Stimulated activated CD4-positive, alpha-beta T cell treated with anti-CD3 and anti-CD28 coated beads, Interleukin-2, amount 100 ng/mL, for 4 hours (primary cell): Measurements from ENCODE around the gene ETNK2.

Experiments
- DNase-seq: peaks from one replicate; pipeline ENCODE4 v3.0.0-alpha.2; 2020; ENCODE audit warnings: low read depth

Gene ETNK2

GRCh38 chr1:204176049-204176448 lies 24.2 kb upstream of the ETNK2 start:
- DNase-seq = no peak

- no peak for DNase-seq
These were observed 23.1 kb upstream of the ETNK2 start for GRCh38 chr1:204174958-204175357.

DNA sequence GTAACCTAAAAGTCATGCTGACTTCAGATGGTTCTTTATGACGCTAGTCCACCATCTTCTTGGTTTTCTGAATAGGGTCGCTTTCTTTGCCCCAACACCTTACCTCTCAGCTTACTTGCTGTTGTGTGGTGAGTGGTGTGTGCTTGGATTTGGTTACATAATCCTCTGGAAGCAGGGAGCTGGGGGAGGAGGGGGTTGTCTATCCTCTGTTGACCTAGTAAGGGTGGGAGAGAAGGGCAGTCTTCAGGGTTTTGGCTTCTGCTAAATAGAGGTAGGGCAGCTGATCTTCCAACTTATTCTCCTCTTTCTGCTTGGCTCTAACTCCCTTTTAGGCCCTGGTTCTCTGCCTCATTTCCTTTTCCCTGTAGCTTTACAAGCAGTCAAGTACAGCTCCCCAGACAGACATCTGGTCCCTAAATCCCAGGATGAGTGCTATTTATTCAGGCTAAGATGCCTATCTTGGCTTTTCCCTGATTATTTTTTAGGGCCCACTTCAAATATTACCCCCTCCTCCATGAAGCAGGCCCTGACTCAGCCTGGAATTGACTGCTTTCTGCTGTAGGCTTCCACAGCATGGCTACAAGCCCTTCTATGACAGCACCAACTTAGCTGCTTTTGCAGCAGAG lies 20.7 kb upstream of the ETNK2 start:
- no peak for DNase-seq

- DNase-seq = no peak
These were observed 19.9 kb upstream of the ETNK2 start for GRCh38 chr1:204171751-204172178.

GRCh38 chr1:204170494-204171155 lies 18.8 kb upstream of the ETNK2 start:
- DNase-seq = no peak

- DNase-seq = no peak
These were observed 18.0 kb upstream of the ETNK2 start for GRCh38 chr1:204169858-204170257.

DNA sequence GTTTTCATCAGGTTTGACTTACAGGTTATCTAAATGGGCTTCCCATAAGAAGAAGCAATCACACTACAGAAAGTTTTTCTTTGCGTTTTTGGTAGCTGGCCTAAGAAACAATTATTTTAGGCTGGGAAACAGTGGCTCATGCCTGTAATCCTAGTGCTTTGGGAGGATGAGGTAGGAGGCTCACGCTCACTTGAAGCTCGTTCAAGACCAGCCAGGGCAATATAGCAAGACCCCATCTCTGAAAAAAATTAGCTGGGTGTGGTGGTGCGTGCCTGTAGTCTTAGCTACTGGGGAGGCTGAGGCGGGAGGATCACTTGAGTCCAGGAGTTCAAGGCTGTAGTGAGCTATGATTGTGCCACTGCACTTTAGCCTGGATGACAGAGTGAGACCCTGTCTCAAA lies 15.9 kb upstream of the ETNK2 start:
- DNase-seq = no peak

DNA sequence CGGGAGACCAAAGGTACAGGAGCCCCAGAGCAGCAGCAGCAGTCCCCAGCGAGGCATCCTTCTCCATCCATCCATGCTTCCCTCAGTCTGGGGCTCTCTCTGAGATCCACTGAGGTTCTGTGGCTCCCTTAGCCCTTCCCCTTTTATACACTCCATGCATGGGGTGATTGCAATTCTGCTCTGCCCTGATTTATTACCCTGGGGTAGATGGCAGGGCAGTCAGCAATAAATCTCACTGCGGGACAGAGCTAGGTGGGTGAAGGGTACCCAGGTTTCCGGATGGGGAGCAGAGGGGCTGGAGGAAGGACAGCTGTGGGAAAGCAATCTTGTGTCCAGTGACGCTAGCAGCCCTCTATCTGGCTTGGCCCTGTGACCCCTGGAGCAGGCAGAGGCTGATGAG lies 14.4 kb upstream of the ETNK2 start, which contains the start of gene REN:
REN (minus strand) TSS at position 119 of the 400 bp plus-strand sequence; CDS start at position 75, 44 bp downstream.
- no peak for DNase-seq

DNA sequence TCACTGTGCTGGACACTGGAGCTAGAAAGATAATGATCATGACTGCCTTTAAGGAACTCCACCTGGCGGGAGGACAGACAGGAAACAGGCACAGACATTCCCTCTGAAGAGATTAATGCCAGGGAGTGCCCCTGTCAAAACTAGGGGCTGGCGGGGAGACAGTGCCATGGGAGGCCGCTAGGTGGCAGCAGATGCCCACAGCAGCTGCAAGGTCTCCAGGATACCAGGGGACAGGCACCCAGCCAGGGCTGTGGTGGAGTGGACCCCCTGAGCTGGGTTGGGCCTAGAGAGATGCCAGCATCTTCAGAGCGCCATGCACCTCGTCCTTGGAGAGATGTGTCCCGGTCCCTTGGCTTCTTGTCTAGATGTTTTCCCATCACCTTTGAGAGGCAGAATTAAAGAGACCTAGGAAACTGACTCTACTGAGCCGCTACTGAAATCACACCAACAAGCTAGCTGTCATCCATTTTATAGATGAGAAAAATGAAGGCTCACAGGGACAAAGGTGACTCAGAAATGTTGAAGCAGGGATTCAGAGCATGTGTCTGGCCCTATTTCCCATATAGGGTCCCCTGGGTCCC lies 10.7 kb upstream of the ETNK2 start:
- DNase-seq = peak; percentile 66

DNA sequence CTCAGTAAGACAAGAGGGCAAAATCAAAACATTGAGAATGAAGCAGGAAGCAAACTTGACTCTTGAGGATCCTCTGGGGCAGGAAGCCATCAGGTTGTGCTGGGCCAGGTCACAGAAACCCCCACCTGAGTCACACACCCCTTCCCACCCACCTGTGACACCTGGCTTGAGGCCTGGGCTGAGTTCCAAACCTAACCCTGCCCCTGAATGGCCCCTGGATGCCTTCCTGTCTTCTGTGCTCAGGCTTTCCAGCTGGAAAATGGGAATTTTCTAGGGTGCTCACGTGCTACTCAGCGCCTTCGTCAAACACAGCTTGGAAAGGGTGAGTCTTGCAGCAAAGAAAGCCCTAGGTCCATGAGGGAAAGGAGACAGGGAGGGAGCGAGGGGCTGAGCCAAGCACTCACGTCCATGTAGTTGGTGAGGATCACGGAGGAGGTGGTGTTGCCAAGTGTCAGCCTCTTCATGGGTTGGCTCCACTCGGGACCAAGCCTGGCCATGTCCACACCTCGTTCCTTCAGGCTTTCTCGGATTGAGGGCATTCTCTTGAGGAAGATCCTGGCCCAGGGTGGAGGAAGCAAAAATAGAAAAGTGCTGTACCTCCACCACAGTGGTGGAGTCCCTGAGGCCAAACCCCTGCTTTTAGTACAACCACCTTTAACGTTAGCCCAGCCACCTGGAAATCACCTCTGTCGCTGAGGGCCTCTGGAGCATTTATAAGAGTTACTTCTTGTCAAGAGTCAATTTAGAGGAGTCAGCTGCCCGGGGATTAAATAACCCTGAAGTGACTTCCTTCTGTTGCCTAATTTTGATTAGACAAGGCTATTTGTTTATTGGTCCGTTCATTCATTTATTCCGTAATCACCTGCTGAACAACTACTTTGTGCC lies 10.0 kb upstream of the ETNK2 start:
- no peak for DNase-seq

DNA sequence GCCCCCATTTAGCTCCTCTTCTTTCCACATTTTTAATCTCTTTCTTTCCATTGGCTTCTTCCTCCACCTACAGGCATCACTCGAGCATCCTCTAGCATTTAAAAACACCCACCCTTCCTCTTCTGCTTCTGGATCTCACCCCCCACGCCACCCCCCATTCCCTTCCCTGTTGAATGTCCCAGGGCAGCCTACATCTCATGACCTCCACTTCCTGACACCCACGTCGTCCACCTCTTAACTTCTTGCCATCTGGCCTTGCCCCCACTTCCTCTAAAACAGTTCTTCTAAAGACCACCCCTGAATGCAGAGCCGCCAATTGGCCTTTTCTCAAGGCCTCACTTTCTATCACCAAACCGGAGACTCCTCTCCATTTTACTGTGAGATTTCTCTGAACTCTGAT lies 6.1 kb upstream of the ETNK2 start:
- DNase-seq = no peak

- no peak for DNase-seq
These were observed 4.0 kb upstream of the ETNK2 start for GRCh38 chr1:204155881-204156280.

GRCh38 chr1:204154568-204155255 lies 2.9 kb upstream of the ETNK2 start:
- DNase-seq = no peak

DNA sequence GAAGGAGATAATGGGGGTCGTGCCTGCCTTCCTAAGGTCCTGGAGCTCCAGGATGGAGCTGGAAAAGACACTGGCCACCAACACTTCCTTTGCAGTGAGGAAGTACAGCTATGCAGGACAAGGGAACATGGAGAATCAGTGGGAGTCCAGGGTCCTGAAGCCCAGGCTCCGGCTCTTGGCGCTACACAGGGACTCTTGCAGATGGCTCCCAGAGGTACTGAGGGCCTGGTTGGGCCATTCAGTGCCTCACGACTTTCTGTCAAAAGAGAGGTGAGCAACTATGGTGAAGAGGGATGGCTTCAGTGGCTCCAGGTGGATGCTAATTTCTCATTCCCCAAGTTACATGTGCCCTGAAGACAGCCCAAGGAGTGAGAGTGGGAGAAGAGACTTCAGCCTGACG lies 1.8 kb upstream of the ETNK2 start:
- no peak for DNase-seq

GRCh38 chr1:204152310-204153044 lies 633 bp upstream of the ETNK2 start:
- no peak for DNase-seq

- no peak for DNase-seq
These were observed 917 bp downstream of the ETNK2 start for GRCh38 chr1:204150702-204151551.

- DNase-seq = no peak
These were observed 1.9 kb downstream of the ETNK2 start for GRCh38 chr1:204149635-204150565.

DNA sequence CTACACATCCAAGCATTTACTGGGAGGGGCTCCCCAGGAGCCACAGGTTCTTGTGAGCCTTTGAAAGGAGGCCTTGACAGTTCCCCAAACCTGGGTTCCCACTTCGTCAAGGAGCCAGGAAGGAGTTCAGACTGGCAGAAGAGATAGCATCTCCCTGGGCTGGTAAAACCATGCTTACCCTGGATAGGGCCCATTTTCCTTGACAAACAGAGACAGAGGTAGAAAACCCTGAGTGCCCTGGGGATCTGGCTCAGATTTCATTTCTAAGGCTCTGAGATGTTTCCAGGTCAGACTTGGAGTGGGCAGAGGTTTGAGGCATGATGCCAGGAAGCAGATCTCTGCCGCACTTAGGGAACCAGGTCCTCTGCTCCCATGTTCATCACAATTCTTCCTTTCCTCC lies 2.7 kb downstream of the ETNK2 start:
- no peak for DNase-seq
